Sigmoid colon (tissue), 4 donors: ENCODE results near the gene OGFOD2.

ENCODE experiments used
- EP300 ChIP-seq, 4 donors: sonication (generic); formaldehyde crosslinking; IDR thresholded peaks; one replicate each; pipeline ENCODE4 v1.6.1; 2017; ENCODE audit warnings: antibody characterized with exemption in 4 of 4
- POLR2A ChIP-seq, 2 donors: fragments of 450-650 bp; IDR thresholded peaks; one replicate each; pipeline ENCODE4 v1.6.1; 2016; ENCODE audit warnings: antibody characterized with exemption in 2 of 2, mild to moderate bottlenecking in 2 of 2, moderate library complexity in 2 of 2
- POLR2AphosphoS5 ChIP-seq, 4 donors: sonication (generic); formaldehyde crosslinking; IDR thresholded peaks; one replicate each; pipeline ENCODE4 v1.6.1; 2017; ENCODE audit warnings: antibody characterized with exemption in 4 of 4
- TF ChIP-seq, protein P1 (sequence below), 4 experiments: fragments of 450-650 bp in 3 of 4; fragments of 200-600 bp in 1 of 4; IDR thresholded peaks; one replicate each; pipeline ENCODE4 v1.5.1; 2016 to 2019; ENCODE audit warnings: antibody characterized with exemption in 4 of 4, mild to moderate bottlenecking in 3 of 4, moderate library complexity in 2 of 4

DNA sequence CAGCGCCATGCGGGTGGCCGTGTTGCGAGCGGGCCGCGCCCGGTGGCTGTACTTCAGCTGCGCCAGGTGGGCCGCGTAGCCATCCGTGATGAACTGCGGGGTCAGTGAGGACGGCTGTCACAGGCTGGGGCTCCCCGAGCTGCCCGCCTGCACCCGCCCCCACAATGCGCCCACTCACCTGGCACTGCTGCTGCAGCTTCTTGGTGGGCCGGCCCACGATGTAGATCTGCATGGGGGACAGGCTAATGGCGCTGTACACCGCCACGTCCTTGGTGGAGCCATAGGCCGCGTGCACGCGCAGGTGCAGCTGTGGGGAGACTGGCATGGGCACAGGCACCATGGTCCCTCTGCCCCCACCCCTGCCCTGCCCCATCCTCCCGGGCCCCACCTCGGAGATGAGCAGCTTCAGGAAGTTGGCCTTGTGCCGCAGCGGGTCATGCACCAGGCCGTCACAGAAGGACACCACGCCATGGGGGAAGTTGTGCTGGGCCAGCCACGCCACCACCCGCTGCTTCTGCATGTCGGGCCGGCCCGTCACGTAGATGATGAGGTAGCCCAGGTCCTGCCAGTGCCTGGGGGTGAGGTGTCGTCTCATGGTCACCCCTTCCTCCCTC, 11.3 kb downstream of the OGFOD2 start:
- TF ChIP-seq POLR2AphosphoS5 (IDR thresholded peaks at IDR 0.05) (no peak), POLR2A (IDR thresholded peaks at IDR 0.05) (no peak), EP300 (IDR thresholded peaks at IDR 0.05) (no peak)
- TF ChIP-seq, protein P1, sequence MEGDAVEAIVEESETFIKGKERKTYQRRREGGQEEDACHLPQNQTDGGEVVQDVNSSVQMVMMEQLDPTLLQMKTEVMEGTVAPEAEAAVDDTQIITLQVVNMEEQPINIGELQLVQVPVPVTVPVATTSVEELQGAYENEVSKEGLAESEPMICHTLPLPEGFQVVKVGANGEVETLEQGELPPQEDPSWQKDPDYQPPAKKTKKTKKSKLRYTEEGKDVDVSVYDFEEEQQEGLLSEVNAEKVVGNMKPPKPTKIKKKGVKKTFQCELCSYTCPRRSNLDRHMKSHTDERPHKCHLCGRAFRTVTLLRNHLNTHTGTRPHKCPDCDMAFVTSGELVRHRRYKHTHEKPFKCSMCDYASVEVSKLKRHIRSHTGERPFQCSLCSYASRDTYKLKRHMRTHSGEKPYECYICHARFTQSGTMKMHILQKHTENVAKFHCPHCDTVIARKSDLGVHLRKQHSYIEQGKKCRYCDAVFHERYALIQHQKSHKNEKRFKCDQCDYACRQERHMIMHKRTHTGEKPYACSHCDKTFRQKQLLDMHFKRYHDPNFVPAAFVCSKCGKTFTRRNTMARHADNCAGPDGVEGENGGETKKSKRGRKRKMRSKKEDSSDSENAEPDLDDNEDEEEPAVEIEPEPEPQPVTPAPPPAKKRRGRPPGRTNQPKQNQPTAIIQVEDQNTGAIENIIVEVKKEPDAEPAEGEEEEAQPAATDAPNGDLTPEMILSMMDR (IDR thresholded peaks at IDR 0.05), result no peak
